ENCODE measurements around the gene TTC7B.

TTC7B gene

DNA sequence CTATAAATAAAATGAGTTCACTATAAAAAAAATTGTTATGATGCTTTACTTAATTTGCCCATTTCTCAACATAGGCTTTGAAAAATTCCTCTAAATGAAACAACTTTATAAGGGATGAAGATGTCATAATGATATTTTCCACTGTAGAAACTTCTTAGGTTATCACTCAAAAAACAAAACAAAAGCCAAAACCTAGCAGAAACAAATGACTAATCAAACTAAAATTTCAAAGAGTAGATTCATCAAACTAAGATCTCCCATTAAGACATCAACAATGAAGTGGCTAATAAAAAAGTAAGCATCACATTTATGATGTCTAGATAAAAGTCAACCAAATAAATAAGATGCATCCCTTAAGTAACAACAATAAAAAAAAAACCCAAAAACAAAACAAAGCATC, 36.9 kb upstream of the TTC7B start:
- Histone ChIP-seq H4K8ac (ENCODE audit: low read depth, low read length) (no peak overlapping the region), H3K9ac (ENCODE audit: low read length) (no peak overlapping the region), H2BK15ac (replicated peaks; ENCODE audit: low read depth) (no peak overlapping the region), H3K18ac (ENCODE audit: low read length) (no peak overlapping the region), H4K5ac (ENCODE audit: low read length) (no peak overlapping the region), H3K56ac (ENCODE audit: low read length) (no peak overlapping the region), H3K4me1 (ENCODE audit: control insufficient read depth, low read depth, low read length) (no peaks in the 10 kb centered on the region), H3K4me2 (ENCODE audit: low read length) (no peak overlapping the region), H2BK120ac (ENCODE audit: low read depth, low read length) (no peak overlapping the region), H3K27ac (ENCODE audit: low read depth, low read length) (no peak overlapping the region), H2BK5ac (ENCODE audit: low read length) (no peak overlapping the region), H3K4me3 (ENCODE audit: low read length) (no peak overlapping the region), H2AK5ac (ENCODE audit: low read length) (no peak overlapping the region), H3K79me2 (ENCODE audit: control insufficient read depth, insufficient read depth, low read length) (no peaks in the 10 kb centered on the region), H3K4ac (ENCODE audit: low read depth, low read length) (no peak overlapping the region), H3K36me3 (ENCODE audit: control insufficient read depth, insufficient read depth, low read length) (no peaks in the 10 kb centered on the region), H3K27me3 (ENCODE audit: insufficient read depth, low read length, poor library complexity) (no peaks in the 10 kb centered on the region), H3K79me1 (ENCODE audit: low read length) (no peaks in the 10 kb centered on the region), H3K23ac (ENCODE audit: low read length) (no peak overlapping the region)
- no peak for DNase-seq

DNA sequence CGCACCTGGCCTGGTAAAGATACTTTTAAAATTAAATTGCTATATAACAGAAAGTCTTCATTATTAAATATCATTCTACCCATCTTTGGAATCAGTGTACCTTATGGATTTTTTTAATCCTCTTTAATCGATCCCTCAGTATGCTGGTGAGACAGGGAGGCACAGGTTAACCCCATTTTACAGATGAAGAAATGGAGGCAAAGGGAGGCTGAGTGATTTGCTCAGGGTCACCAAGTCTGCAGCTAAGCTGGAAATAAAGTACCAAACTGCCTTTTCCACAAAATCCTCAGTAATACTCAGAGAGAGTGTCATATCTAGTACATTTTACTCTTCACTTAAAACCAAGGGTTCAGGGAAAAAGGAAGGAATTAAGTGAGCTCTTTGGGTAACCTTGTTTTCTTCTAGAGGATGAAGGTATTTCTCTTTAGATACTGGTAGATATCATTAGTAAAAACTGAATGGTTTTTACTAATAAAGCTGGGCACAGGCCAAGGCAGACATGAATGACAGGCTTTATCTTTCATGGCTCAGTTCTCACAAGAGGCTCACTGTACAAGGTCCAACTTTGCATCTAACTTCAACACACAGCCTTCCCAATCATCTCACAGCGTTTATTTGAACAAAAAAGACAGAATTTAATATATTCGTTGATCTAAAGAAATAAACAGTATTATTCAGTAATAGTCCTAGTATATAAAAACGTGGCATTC, 35.3 kb upstream of the TTC7B start:
- Histone ChIP-seq H3K56ac (ENCODE audit: low read length) (no peak overlapping the region), H3K79me2 (ENCODE audit: control insufficient read depth, insufficient read depth, low read length) (no peaks in the 10 kb centered on the region), H3K23ac (ENCODE audit: low read length) (no peak overlapping the region), H2BK120ac (ENCODE audit: low read depth, low read length) (no peak overlapping the region), H3K27ac (ENCODE audit: low read depth, low read length) (no peak overlapping the region), H3K9ac (ENCODE audit: low read length) (no peak overlapping the region), H4K5ac (ENCODE audit: low read length) (no peak overlapping the region), H3K36me3 (ENCODE audit: control insufficient read depth, insufficient read depth, low read length) (no peaks in the 10 kb centered on the region), H3K79me1 (ENCODE audit: low read length) (no peaks in the 10 kb centered on the region), H3K4me1 (ENCODE audit: control insufficient read depth, low read depth, low read length) (no peaks in the 10 kb centered on the region), H4K8ac (ENCODE audit: low read depth, low read length) (no peak overlapping the region), H3K18ac (ENCODE audit: low read length) (peak overlapping the region; percentile 51), H3K27me3 (ENCODE audit: insufficient read depth, low read length, poor library complexity) (no peaks in the 10 kb centered on the region), H2AK5ac (ENCODE audit: low read length) (no peak overlapping the region), H2BK15ac (replicated peaks; ENCODE audit: low read depth) (no peak overlapping the region), H3K4ac (ENCODE audit: low read depth, low read length) (peak overlapping the region; percentile 2), H3K4me2 (ENCODE audit: low read length) (no peak overlapping the region), H3K4me3 (ENCODE audit: low read length) (no peak overlapping the region), H2BK5ac (ENCODE audit: low read length) (no peak overlapping the region)
- WGBS (ENCODE audit: extremely low coverage, insufficient coverage, low lambda C conversion rate), result no CpG with 5 or more reads among the region's 5 CpGs
- DNase-seq, result no peak

DNA sequence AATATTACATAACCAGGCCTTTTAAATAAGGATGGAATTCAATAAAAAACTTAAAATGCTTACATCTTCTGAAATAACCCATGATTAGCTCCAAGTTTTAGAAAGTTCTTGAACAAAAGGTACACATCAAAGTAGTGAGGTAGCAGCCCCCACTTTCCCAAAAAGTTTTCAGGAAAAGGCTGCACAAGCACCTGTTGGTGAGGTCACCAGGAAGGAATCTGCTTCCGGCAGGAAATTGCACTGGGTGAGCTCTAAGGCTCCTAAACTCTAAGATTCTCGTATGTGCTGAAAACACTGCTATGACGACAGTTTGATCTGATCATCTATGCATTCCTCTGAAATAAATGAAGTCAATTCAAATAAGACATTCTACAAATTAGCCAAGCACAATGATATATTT, 34.3 kb upstream of the TTC7B start:
- no peaks in the 10 kb centered on the region for H3K4me1 ChIP-seq (ENCODE audit: control insufficient read depth, low read depth, low read length)
- no CpG with 5 or more reads among the region's 3 CpGs for WGBS (ENCODE audit: extremely low coverage, insufficient coverage, low lambda C conversion rate)
- no peak overlapping the region for H3K23ac ChIP-seq (ENCODE audit: low read length)
- no peak overlapping the region for H3K56ac ChIP-seq (ENCODE audit: low read length)
- H3K36me3 ChIP-seq (ENCODE audit: control insufficient read depth, insufficient read depth, low read length), result no peaks in the 10 kb centered on the region
- no peak overlapping the region for H2BK5ac ChIP-seq (ENCODE audit: low read length)
- no peak overlapping the region for H3K4ac ChIP-seq (ENCODE audit: low read depth, low read length)
- DNase-seq, result peak; percentile 92
- H2BK120ac ChIP-seq (ENCODE audit: low read depth, low read length), result no peak overlapping the region
- no peak overlapping the region for H2BK15ac ChIP-seq (replicated peaks; ENCODE audit: low read depth)
- H3K79me1 ChIP-seq (ENCODE audit: low read length), result no peaks in the 10 kb centered on the region
- H3K27me3 ChIP-seq (ENCODE audit: insufficient read depth, low read length, poor library complexity), result no peaks in the 10 kb centered on the region
- H2AK5ac ChIP-seq (ENCODE audit: low read length), result no peak overlapping the region
- no peak overlapping the region for H4K8ac ChIP-seq (ENCODE audit: low read depth, low read length)
- H3K4me3 ChIP-seq (ENCODE audit: low read length), result no peak overlapping the region
- no peak overlapping the region for H3K18ac ChIP-seq (ENCODE audit: low read length)
- no peak overlapping the region for H3K4me2 ChIP-seq (ENCODE audit: low read length)
- no peak overlapping the region for H4K5ac ChIP-seq (ENCODE audit: low read length)
- H3K9ac ChIP-seq (ENCODE audit: low read length), result no peak overlapping the region
- H3K79me2 ChIP-seq (ENCODE audit: control insufficient read depth, insufficient read depth, low read length), result no peaks in the 10 kb centered on the region
- H3K27ac ChIP-seq (ENCODE audit: low read depth, low read length), result no peak overlapping the region

- no peak overlapping the region for H4K8ac ChIP-seq (ENCODE audit: low read depth, low read length)
- no CpG with 5 or more reads among the region's 7 CpGs for WGBS (ENCODE audit: extremely low coverage, insufficient coverage, low lambda C conversion rate)
- H2AK5ac ChIP-seq (ENCODE audit: low read length), result no peak overlapping the region
- H3K56ac ChIP-seq (ENCODE audit: low read length), result no peak overlapping the region
- no peak overlapping the region for H3K4me3 ChIP-seq (ENCODE audit: low read length)
- no peak overlapping the region for H2BK120ac ChIP-seq (ENCODE audit: low read depth, low read length)
- H3K27me3 ChIP-seq (ENCODE audit: insufficient read depth, low read length, poor library complexity), result no peaks in the 10 kb centered on the region
- no peak overlapping the region for H2BK5ac ChIP-seq (ENCODE audit: low read length)
- H2BK15ac ChIP-seq (replicated peaks; ENCODE audit: low read depth), result no peak overlapping the region
- H3K79me1 ChIP-seq (ENCODE audit: low read length), result no peaks in the 10 kb centered on the region
- H3K9ac ChIP-seq (ENCODE audit: low read length), result no peak overlapping the region
- no peak overlapping the region for H3K27ac ChIP-seq (ENCODE audit: low read depth, low read length)
- DNase-seq, result no peak
- H3K23ac ChIP-seq (ENCODE audit: low read length), result no peak overlapping the region
- no peak overlapping the region for H3K4ac ChIP-seq (ENCODE audit: low read depth, low read length)
- H3K4me2 ChIP-seq (ENCODE audit: low read length), result no peak overlapping the region
- H3K79me2 ChIP-seq (ENCODE audit: control insufficient read depth, insufficient read depth, low read length), result no peaks in the 10 kb centered on the region
- no peaks in the 10 kb centered on the region for H3K36me3 ChIP-seq (ENCODE audit: control insufficient read depth, insufficient read depth, low read length)
- H4K5ac ChIP-seq (ENCODE audit: low read length), result no peak overlapping the region
- no peaks in the 10 kb centered on the region for H3K4me1 ChIP-seq (ENCODE audit: control insufficient read depth, low read depth, low read length)
- no peak overlapping the region for H3K18ac ChIP-seq (ENCODE audit: low read length)
These were observed 33.7 kb upstream of the TTC7B start for GRCh38 chr14:90849787-90850444.

DNA sequence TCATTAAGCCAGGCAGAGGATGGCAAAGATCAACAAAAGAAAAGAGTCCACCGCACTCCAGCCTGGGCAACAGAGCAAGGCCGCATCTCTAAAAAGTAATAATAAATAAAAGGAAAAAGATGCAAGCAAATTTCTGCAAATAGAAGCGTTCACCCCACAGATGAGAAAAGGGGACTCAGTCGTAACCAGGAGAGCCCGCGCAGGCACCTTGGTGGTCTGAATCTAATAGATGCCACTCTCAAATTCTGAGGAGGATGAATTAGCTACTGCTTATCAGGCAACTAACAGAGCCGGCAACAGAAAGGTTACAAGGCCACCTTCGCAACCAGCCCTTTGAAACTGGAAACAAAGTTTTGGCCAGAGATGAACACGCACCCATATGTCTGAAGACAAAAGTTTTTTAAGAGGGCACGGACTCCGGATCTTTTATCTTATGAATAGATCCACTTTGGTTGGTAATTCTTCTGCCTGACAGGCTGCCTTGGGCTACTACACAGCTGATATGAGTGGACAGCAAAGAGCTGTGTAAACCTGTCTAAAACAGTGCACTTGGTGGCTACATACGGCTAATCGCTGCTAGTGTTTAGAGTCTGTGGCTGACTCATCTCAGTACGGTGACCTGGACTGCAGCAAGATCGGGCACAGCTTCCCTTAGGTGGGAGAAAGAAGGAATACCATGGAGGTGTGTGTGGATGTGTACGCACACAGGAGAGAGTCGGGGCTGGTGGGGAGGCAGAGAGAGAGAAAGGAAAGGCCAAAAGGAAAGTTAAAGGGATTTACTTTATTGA, 32.9 kb upstream of the TTC7B start:
- Histone ChIP-seq H3K79me1 (ENCODE audit: low read length) (no peaks in the 10 kb centered on the region), H2BK5ac (ENCODE audit: low read length) (no peak overlapping the region)

More for the DNA sequence above, 32.9 kb upstream of the TTC7B start:
- Histone ChIP-seq H3K4ac (ENCODE audit: low read depth, low read length) (no peak overlapping the region), H3K79me2 (ENCODE audit: control insufficient read depth, insufficient read depth, low read length) (no peaks in the 10 kb centered on the region), H3K23ac (ENCODE audit: low read length) (no peak overlapping the region), H4K5ac (ENCODE audit: low read length) (no peak overlapping the region), H4K8ac (ENCODE audit: low read depth, low read length) (no peak overlapping the region), H2BK15ac (replicated peaks; ENCODE audit: low read depth) (no peak overlapping the region), H3K4me3 (ENCODE audit: low read length) (no peak overlapping the region), H3K4me2 (ENCODE audit: low read length) (no peak overlapping the region), H2AK5ac (ENCODE audit: low read length) (no peak overlapping the region), H3K18ac (ENCODE audit: low read length) (no peak overlapping the region), H3K9ac (ENCODE audit: low read length) (no peak overlapping the region), H3K27me3 (ENCODE audit: insufficient read depth, low read length, poor library complexity) (no peaks in the 10 kb centered on the region), H2BK120ac (ENCODE audit: low read depth, low read length) (no peak overlapping the region), H3K36me3 (ENCODE audit: control insufficient read depth, insufficient read depth, low read length) (no peaks in the 10 kb centered on the region), H3K4me1 (ENCODE audit: control insufficient read depth, low read depth, low read length) (no peaks in the 10 kb centered on the region), H3K56ac (ENCODE audit: low read length) (no peak overlapping the region), H3K27ac (ENCODE audit: low read depth, low read length) (no peak overlapping the region)
- WGBS (ENCODE audit: extremely low coverage, insufficient coverage, low lambda C conversion rate), result no CpG with 5 or more reads among the region's 17 CpGs
- no peak for DNase-seq
